Stimulated activated effector memory CD8-positive, alpha-beta T cell treated with anti-CD3 and anti-CD28 coated beads, Interleukin-12 subunit alpha, Interleukin-12 subunit beta, amount 100 ng/mL, for 72 hours (primary cell): ENCODE data around the gene CNTN1.

Source experiments
- ATAC-seq: fragments of 150-1000 bp; cut with Tn5 transposase; 2 replicates; pipeline ENCODE4 v1.10.0; 2021
- DNase-seq, 2 donors: peaks; one replicate each; pipeline ENCODE4 v3.0.0; 2021 to 2022; ENCODE audit warnings: low spot score in 2 of 2
- H3K27ac Mint-ChIP-seq: one replicate; pipeline ENCODE4 v1.8.0; 2022; ENCODE audit warnings: mild to moderate bottlenecking, mixed read lengths
- H3K36me3 Mint-ChIP-seq: one replicate; pipeline ENCODE4 v1.8.0; 2022; ENCODE audit warnings: mild to moderate bottlenecking, mixed read lengths
- H3K4me1 Mint-ChIP-seq: one replicate; pipeline ENCODE4 v1.8.0; 2022; ENCODE audit warnings: mixed read lengths
- H3K4me3 Mint-ChIP-seq: one replicate; pipeline ENCODE4 v1.8.0; 2022; ENCODE audit warnings: mild to moderate bottlenecking, mixed read lengths
- H3K9me3 Mint-ChIP-seq: one replicate; pipeline ENCODE4 v1.8.0; 2022; ENCODE audit warnings: mixed read lengths

The CNTN1 gene

GRCh38 chr12:40784102-40784501 is 91.9 kb downstream of the CNTN1 start:
- peaks cover 2% of the 10 kb centered on the region for H3K9me3 Mint-ChIP-seq
- H3K4me1 Mint-ChIP-seq: no peaks in the 10 kb centered on the region
- no peak overlapping the region for H3K4me3 Mint-ChIP-seq
- ATAC-seq (no peak), DNase-seq (no peak)
- H3K36me3 Mint-ChIP-seq: no peaks in the 10 kb centered on the region
- no peak overlapping the region for H3K27ac Mint-ChIP-seq

- no peak overlapping the region for H3K4me3 Mint-ChIP-seq
- H3K27ac Mint-ChIP-seq: no peak overlapping the region
These were observed 96.0 kb downstream of the CNTN1 start for GRCh38 chr12:40788276-40788675.

GRCh38 chr12:40792792-40793386 is 100.7 kb downstream of the CNTN1 start:
- no peak for DNase-seq
- Mint-ChIP-seq H3K27ac (no peak overlapping the region), H3K36me3 (no peaks in the 10 kb centered on the region), H3K9me3 (peaks cover 4% of the 10 kb centered on the region), H3K4me1 (no peaks in the 10 kb centered on the region), H3K4me3 (no peak overlapping the region)
- no peak for ATAC-seq

More at GRCh38 chr12:40788276-40788675, 96.0 kb downstream of the CNTN1 start:
- Mint-ChIP-seq H3K36me3 (no peaks in the 10 kb centered on the region), H3K4me1 (no peaks in the 10 kb centered on the region), H3K9me3 (peaks cover 2% of the 10 kb centered on the region)
- ATAC-seq: no peak
- DNase-seq: no peak

DNA sequence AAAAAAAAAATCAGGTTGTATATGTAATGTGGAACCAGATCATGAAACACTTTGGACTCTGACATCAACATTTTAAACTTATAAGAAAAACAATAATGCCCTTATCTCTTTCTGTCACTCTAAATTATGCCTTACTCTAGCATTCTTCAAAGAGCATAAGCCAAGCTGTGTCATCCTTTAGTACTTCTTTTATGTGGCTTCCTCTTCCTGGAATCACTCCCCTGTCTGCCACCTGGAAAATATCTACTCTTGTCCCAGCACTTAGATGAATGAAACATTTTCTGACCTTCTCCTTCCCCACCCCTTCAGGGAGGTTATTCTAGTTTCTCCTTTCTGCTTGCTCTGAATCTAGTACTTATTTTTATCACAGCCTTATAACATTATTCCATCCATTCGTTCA is 101.2 kb downstream of the CNTN1 start:
- H3K4me1 Mint-ChIP-seq: no peaks in the 10 kb centered on the region
- ATAC-seq: no peak
- no peak overlapping the region for H3K27ac Mint-ChIP-seq
- H3K36me3 Mint-ChIP-seq: no peaks in the 10 kb centered on the region
- H3K4me3 Mint-ChIP-seq: no peak overlapping the region
- DNase-seq: no peak
- peaks cover 6% of the 10 kb centered on the region for H3K9me3 Mint-ChIP-seq

DNA sequence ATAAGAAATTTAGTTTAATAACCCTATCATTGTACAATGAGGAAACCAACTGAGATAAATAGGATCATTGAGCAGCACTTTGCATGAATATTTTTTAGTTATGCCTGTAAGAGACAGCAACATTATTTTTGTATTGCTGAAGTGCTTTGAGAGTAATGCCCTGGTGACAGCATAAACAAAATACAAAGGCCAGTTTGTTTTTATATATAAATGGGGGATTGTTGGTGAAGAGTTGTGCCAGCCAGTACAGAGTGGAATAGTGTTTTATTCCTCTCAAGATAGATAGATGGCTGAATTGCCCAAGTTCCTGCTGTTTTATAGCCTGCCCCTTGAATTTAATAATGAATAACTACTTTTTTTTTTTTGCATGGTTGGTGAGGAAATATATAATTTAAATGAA is 101.8 kb downstream of the CNTN1 start:
- Mint-ChIP-seq H3K36me3 (no peaks in the 10 kb centered on the region), H3K4me3 (no peak overlapping the region), H3K27ac (no peak overlapping the region), H3K9me3 (peaks cover 6% of the 10 kb centered on the region), H3K4me1 (no peaks in the 10 kb centered on the region)
- DNase-seq (no peak), ATAC-seq (no peak)

- Mint-ChIP-seq H3K4me1 (no peaks in the 10 kb centered on the region), H3K27ac (no peak overlapping the region), H3K36me3 (no peaks in the 10 kb centered on the region), H3K9me3 (peaks cover 12% of the 10 kb centered on the region), H3K4me3 (no peak overlapping the region)
- DNase-seq (no peak), ATAC-seq (no peak)
These were observed 108.8 kb downstream of the CNTN1 start for GRCh38 chr12:40801082-40801481.

- peaks cover 12% of the 10 kb centered on the region for H3K9me3 Mint-ChIP-seq
- DNase-seq (no peak), ATAC-seq (no peak)
- H3K36me3 Mint-ChIP-seq: no peaks in the 10 kb centered on the region
- H3K4me3 Mint-ChIP-seq: no peak overlapping the region
- no peaks in the 10 kb centered on the region for H3K4me1 Mint-ChIP-seq
- H3K27ac Mint-ChIP-seq: no peak overlapping the region
These were observed 109.6 kb downstream of the CNTN1 start for GRCh38 chr12:40801861-40802260.

DNA sequence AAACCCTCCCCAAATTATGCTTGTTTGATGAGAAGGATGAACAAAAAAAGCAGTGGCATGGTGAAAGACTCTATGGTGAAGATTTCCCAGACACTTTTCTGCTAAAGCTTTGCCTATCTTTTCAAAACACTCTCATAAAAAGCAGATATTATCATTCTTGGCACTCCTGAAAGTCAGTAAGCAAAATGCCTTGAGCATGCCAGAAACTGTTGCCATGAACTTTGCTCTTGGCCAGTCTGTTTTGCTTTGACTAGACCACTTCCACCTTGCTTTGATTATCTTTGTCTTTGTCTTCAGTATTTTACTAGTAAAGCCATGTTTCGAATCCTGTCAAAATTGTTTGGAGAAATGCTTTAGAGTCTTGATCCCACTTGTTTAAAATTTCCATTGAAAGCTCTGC is 110.4 kb downstream of the CNTN1 start:
- DNase-seq (no peak), ATAC-seq (no peak)
- no peak overlapping the region for H3K4me3 Mint-ChIP-seq
- H3K9me3 Mint-ChIP-seq: peaks cover 11% of the 10 kb centered on the region
- H3K4me1 Mint-ChIP-seq: no peaks in the 10 kb centered on the region
- no peak overlapping the region for H3K27ac Mint-ChIP-seq
- H3K36me3 Mint-ChIP-seq: no peaks in the 10 kb centered on the region

GRCh38 chr12:40819436-40820108 is 127.3 kb downstream of the CNTN1 start:
- no peak overlapping the region for H3K27ac Mint-ChIP-seq
- ATAC-seq (no peak), DNase-seq (no peak)
- no peaks in the 10 kb centered on the region for H3K36me3 Mint-ChIP-seq
- peaks cover 15% of the 10 kb centered on the region for H3K9me3 Mint-ChIP-seq
- no peaks in the 10 kb centered on the region for H3K4me1 Mint-ChIP-seq
- H3K4me3 Mint-ChIP-seq: no peak overlapping the region

- Mint-ChIP-seq H3K4me1 (no peaks in the 10 kb centered on the region), H3K9me3 (peaks cover 15% of the 10 kb centered on the region), H3K4me3 (no peak overlapping the region), H3K27ac (no peak overlapping the region), H3K36me3 (no peaks in the 10 kb centered on the region)
- DNase-seq (no peak), ATAC-seq (no peak)
These were observed 128.7 kb downstream of the CNTN1 start for GRCh38 chr12:40820794-40821484.

DNA sequence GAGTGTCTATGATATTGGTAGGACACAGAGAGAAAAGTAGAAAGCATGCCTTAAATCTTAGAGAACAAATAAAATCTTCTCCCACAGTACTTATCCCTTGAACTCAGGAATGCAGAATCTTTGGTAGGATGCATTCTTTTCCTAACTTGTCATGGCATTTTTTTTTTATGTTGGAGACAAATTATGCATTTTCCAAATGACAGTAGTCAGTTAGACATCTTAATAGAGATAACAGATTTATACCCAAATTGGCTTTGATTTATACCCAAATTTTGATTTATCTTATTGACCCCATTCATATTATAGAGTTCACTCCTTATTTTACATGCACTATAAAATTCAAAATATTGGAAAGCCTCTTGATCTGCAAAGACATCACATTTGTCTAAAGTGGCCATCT is 132.9 kb downstream of the CNTN1 start:
- no peaks in the 10 kb centered on the region for H3K4me1 Mint-ChIP-seq
- H3K36me3 Mint-ChIP-seq: no peaks in the 10 kb centered on the region
- peaks cover 5% of the 10 kb centered on the region for H3K9me3 Mint-ChIP-seq
- no peak overlapping the region for H3K4me3 Mint-ChIP-seq
- H3K27ac Mint-ChIP-seq: no peak overlapping the region
- DNase-seq (no peak), ATAC-seq (no peak)

DNA sequence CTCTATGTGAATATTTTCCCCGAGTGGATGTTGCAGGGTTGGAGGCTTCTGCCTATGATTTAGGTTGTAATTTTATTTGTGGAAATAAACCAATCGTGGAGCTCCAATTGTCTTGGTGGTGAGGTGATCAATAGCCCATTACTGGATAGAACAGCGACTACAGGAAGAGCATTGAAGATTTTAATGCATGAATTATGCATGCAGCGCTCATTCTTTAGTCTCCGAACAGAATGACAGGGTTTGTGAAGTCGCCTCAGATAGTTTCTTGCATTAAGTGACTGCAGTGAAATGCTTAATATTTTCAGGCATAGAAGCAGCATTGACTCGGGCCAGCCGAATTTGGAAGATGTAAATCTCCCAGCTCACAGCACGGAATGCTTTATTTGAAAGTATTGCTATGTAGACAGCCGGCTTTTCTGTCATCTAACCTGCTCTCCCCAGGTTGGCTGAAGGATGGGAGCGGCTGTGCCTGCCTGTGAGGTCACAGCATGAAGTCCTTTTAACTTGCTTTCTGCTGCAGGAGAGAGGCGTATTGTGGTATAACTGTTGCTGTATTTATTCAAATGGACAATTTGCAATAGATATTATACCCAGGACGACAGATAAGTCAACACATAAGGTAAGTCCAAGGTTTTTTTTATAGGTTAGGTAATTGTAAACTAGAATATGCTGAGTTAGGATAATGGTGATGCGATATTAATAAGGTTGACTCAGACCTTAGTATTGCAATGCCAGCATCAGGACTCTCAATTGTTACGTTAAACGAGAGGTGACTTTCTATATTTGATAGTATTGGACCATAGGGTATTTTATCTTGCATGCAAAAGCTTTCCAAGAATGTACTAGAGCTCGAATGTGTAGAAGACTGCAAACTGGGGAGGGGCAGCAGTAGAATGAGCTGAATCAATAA is 135.7 kb downstream of the CNTN1 start:
- no peak for DNase-seq
- no peak for ATAC-seq

GRCh38 chr12:40828593-40828990 is 136.4 kb downstream of the CNTN1 start:
- no peak overlapping the region for H3K4me3 Mint-ChIP-seq
- peaks cover 5% of the 10 kb centered on the region for H3K9me3 Mint-ChIP-seq
- no peak for DNase-seq
- no peaks in the 10 kb centered on the region for H3K36me3 Mint-ChIP-seq
- H3K27ac Mint-ChIP-seq: no peak overlapping the region
- no peak for ATAC-seq
- no peaks in the 10 kb centered on the region for H3K4me1 Mint-ChIP-seq

More for the DNA sequence above, 135.7 kb downstream of the CNTN1 start:
- Mint-ChIP-seq H3K9me3 (peaks cover 5% of the 10 kb centered on the region), H3K4me3 (no peak overlapping the region), H3K4me1 (no peaks in the 10 kb centered on the region), H3K27ac (no peak overlapping the region), H3K36me3 (no peaks in the 10 kb centered on the region)

GRCh38 chr12:40829738-40830144 is 137.5 kb downstream of the CNTN1 start:
- H3K27ac Mint-ChIP-seq: no peak overlapping the region
- no peak overlapping the region for H3K4me3 Mint-ChIP-seq
- ATAC-seq: no peak
- H3K4me1 Mint-ChIP-seq: no peaks in the 10 kb centered on the region
- no peak for DNase-seq
- H3K9me3 Mint-ChIP-seq: peaks cover 8% of the 10 kb centered on the region
- H3K36me3 Mint-ChIP-seq: no peaks in the 10 kb centered on the region

DNA sequence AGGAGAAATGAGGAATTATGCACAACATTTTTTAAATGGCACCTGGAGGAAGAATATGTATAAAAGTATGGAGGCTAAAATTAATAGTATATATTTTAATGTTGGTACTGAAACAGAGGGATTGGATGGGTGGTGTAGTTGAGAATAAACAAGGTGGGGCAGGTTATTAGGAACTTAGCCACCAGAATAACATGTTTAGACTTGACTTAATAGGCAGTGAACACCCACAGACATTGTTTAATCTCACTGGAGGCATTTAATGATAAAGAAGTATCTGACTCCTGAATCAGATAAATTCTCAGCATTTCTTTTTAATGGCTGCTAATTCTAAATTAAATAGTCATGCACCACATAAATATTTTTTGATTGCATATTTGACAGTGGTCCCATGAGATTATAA is 139.7 kb downstream of the CNTN1 start:
- ATAC-seq: no peak
- no peaks in the 10 kb centered on the region for H3K36me3 Mint-ChIP-seq

More for the DNA sequence above, 139.7 kb downstream of the CNTN1 start:
- Mint-ChIP-seq H3K27ac (no peak overlapping the region), H3K9me3 (peaks cover 8% of the 10 kb centered on the region), H3K4me3 (no peak overlapping the region), H3K4me1 (no peaks in the 10 kb centered on the region)
- DNase-seq: no peak
